ENCODE data around the gene TOM1.

The TOM1 gene

GRCh38 chr22:35369996-35370395 lies 70.3 kb downstream of the TOM1 start:
- DNase-seq (ENCODE audit: low read depth, low spot score), result no peak

- no peak for DNase-seq (ENCODE audit: low read depth, low spot score)
Observed at GRCh38 chr22:35373781-35374180, 74.1 kb downstream of the TOM1 start.

GRCh38 chr22:35375031-35375430 lies 75.3 kb downstream of the TOM1 start:
- DNase-seq (ENCODE audit: low read depth, low spot score), result no peak

GRCh38 chr22:35375526-35375925 lies 75.8 kb downstream of the TOM1 start:
- no peak for DNase-seq (ENCODE audit: low read depth, low spot score)

- DNase-seq (ENCODE audit: low read depth, low spot score), result no peak
Observed at GRCh38 chr22:35376728-35377472, 77.2 kb downstream of the TOM1 start.

- DNase-seq (ENCODE audit: low read depth, low spot score), result no peak
Observed at GRCh38 chr22:35377735-35378134, 78.0 kb downstream of the TOM1 start.

GRCh38 chr22:35378621-35379020 lies 78.9 kb downstream of the TOM1 start:
- no peak for DNase-seq (ENCODE audit: low read depth, low spot score)

- no peak for DNase-seq (ENCODE audit: low read depth, low spot score)
Observed at GRCh38 chr22:35379146-35379993, 79.7 kb downstream of the TOM1 start.

- DNase-seq (ENCODE audit: low read depth, low spot score), result no peak
Observed at GRCh38 chr22:35380013-35380412, 80.3 kb downstream of the TOM1 start.

GRCh38 chr22:35380537-35381423 lies 81.1 kb downstream of the TOM1 start, which contains the start of gene HMOX1:
TSS of gene HMOX1 (plus strand) at chr22:35381096. CDS start at chr22:35381174, 78 bp downstream.
- DNase-seq (ENCODE audit: low read depth, low spot score), result no peak

GRCh38 chr22:35381424-35382009 lies 81.8 kb downstream of the TOM1 start:
- DNase-seq (ENCODE audit: low read depth, low spot score), result no peak

GRCh38 chr22:35383679-35384071 lies 84.0 kb downstream of the TOM1 start:
- DNase-seq (ENCODE audit: low read depth, low spot score), result no peak

- DNase-seq (ENCODE audit: low read depth, low spot score), result no peak
Observed at GRCh38 chr22:35384527-35384926, 84.8 kb downstream of the TOM1 start.

GRCh38 chr22:35384975-35385588 lies 85.4 kb downstream of the TOM1 start:
- DNase-seq (ENCODE audit: low read depth, low spot score), result no peak

- DNase-seq (ENCODE audit: low read depth, low spot score), result no peak
Observed at GRCh38 chr22:35386670-35387288, 87.1 kb downstream of the TOM1 start.

- DNase-seq (ENCODE audit: low read depth, low spot score), result no peak
Observed at GRCh38 chr22:35390933-35391332, 91.2 kb downstream of the TOM1 start.

- DNase-seq (ENCODE audit: low read depth, low spot score), result no peak
Observed at GRCh38 chr22:35392357-35392756, 92.7 kb downstream of the TOM1 start.

- DNase-seq (ENCODE audit: low read depth, low spot score), result no peak
Observed at GRCh38 chr22:35393116-35394010, 93.7 kb downstream of the TOM1 start.

GRCh38 chr22:35394011-35394312 lies 94.3 kb downstream of the TOM1 start:
- no peak for DNase-seq (ENCODE audit: low read depth, low spot score)
